GM12892 (cell line): ENCODE data around the gene P2RX2.

Experiments
- POLR2A ChIP-seq: IDR thresholded peaks from 2 replicates; pipeline ENCODE4 v1.6.1; 2011; ENCODE audit warnings: low read depth, low read length, control low read depth
- POLR2AphosphoS5 ChIP-seq: IDR thresholded peaks from 2 replicates; pipeline ENCODE4 v1.6.1; 2011; ENCODE audit warnings: low read depth, low read length, control low read depth
- TAF1 ChIP-seq: IDR thresholded peaks from 2 replicates; pipeline ENCODE4 v1.6.1; 2011; ENCODE audit warnings: low read depth, mild to moderate bottlenecking, control low read depth, low read length, borderline replicate concordance

- TF ChIP-seq POLR2A (no peak), TAF1 (no peak), POLR2AphosphoS5 (no peak)
Observed at GRCh38 chr12:132634411-132634990, 15.9 kb downstream of the P2RX2 start.
